Tibial nerve (tissue), 4 donors: ENCODE measurements around the gene SPATA16. TPM values are rescaled to one million over a fixed set of nuclear protein-coding genes. Genes with fewer than 3 reads are reported as not detected.

Source experiments
- DNase-seq, 2 donors: peaks; one replicate each; pipeline ENCODE4 v3.0.0-alpha.2; 2019; ENCODE audit warnings: low spot score in 2 of 2
- H3K27ac ChIP-seq, 4 donors: fragments of 200-600 bp; sonication (generic) in 3 of 4; one replicate each; pipeline ENCODE4 v1.5.1; 2017 to 2019; ENCODE audit warnings: mild to moderate bottlenecking in 1 of 4
- H3K27me3 ChIP-seq, 2 donors: fragments of 200-600 bp; sonication (generic) in 1 of 2; one replicate each; pipeline versions ENCODE4 v1.5.1 to v1.6.0; 2017 to 2019
- H3K36me3 ChIP-seq, 3 donors: fragments of 200-600 bp; sonication (generic); one replicate each; pipeline ENCODE4 v1.5.1; 2018 to 2019
- H3K4me1 ChIP-seq, 4 donors: fragments of 200-600 bp; sonication (generic) in 3 of 4; one replicate each; pipeline ENCODE4 v1.5.1; 2017 to 2019
- H3K4me3 ChIP-seq, 4 donors: fragments of 200-600 bp; sonication (generic) in 3 of 4; one replicate each; pipeline ENCODE4 v1.5.1; 2017 to 2019; ENCODE audit warnings: mild to moderate bottlenecking in 1 of 4, moderate library complexity in 1 of 4
- H3K9me3 ChIP-seq, 4 donors: fragments of 200-600 bp; sonication (generic) in 3 of 4; one replicate each; pipeline ENCODE4 v1.5.1; 2017 to 2019
- EP300 ChIP-seq, 2 donors: sonication (generic); formaldehyde crosslinking; IDR thresholded peaks; one replicate each; pipeline ENCODE4 v1.6.1; 2017; ENCODE audit warnings: antibody characterized with exemption in 2 of 2, mild to moderate bottlenecking in 1 of 2
- POLR2A ChIP-seq, 2 donors: fragments of 450-650 bp; IDR thresholded peaks; one replicate each; pipeline ENCODE4 v1.6.1; 2017; ENCODE audit warnings: antibody characterized with exemption in 2 of 2, mild to moderate bottlenecking in 2 of 2, moderate library complexity in 2 of 2
- WGBS, 2 donors: methylation state at CpG; one replicate each; pipeline ENCODE4 v1.1.5; 2018; 5-methylcytosine and 5-hydroxymethylcytosine counted together
- total RNA-seq, 4 donors: library from RNA; depleted of rRNA; stranded (reverse); fragments of >200 nt; gene quantifications; one replicate each; pipeline ENCODE4 v1.1.0, GENCODE V29; 2016
- TF ChIP-seq, protein P1 (sequence below), 5 experiments: fragments of 200-600 bp in 3 of 5; fragments of 450-650 bp in 2 of 5; sonication (generic) in 3 of 5; IDR thresholded peaks; one replicate each; pipeline ENCODE4 v1.5.1; 2016 to 2019; ENCODE audit warnings: antibody characterized with exemption in 5 of 5, mild to moderate bottlenecking in 3 of 5, moderate library complexity in 2 of 5

Gene SPATA16
- total RNA-seq, 4 donors from 2014 or later, result not detected

DNA sequence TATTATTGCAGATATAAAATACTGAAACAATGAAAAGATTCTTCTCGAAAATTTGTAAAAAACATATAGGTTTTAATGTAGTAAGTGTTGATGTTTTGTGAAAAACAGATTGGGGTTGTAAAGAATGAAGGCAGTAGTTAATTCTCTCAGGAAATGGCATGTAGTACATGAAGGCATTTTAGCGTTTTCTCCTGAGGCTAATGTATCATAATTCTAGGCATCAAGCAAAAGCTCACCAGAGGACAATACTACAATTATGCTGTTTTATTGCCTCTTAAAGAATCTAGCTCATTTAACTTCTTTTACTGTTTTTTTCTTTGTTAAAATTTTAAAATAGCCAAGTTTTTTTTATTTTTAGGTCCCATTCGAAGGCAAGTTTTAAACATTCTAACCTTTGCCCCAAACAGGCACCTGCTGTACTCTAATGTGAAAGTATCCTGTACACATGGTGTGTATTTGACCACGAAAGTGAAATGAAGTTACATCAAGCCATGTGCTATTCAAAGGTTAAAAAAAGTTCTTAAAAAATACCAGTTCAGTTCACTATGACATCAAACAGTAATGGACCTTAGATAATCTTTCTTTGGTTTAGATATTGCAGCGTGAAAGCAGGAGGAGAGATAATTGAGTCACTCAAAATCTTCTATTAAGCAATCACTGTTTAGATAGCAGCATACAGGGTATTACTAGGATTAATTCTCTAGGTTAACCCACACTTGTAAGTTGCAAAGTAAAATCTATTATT, 227.0 kb downstream of the SPATA16 start:
- Histone ChIP-seq H3K36me3 (no peaks in the 10 kb centered on the region), H3K4me3 (no peak overlapping the region), H3K4me1 (peaks cover 0 to 17% (median 4%) of the 10 kb centered on the region in 4 donors), H3K27ac (no peak overlapping the region), H3K9me3 (no peaks in the 10 kb centered on the region), H3K27me3 (no peaks in the 10 kb centered on the region)
- TF ChIP-seq EP300 (IDR thresholded peaks at IDR 0.05), result no peak
- TF ChIP-seq, protein P1, sequence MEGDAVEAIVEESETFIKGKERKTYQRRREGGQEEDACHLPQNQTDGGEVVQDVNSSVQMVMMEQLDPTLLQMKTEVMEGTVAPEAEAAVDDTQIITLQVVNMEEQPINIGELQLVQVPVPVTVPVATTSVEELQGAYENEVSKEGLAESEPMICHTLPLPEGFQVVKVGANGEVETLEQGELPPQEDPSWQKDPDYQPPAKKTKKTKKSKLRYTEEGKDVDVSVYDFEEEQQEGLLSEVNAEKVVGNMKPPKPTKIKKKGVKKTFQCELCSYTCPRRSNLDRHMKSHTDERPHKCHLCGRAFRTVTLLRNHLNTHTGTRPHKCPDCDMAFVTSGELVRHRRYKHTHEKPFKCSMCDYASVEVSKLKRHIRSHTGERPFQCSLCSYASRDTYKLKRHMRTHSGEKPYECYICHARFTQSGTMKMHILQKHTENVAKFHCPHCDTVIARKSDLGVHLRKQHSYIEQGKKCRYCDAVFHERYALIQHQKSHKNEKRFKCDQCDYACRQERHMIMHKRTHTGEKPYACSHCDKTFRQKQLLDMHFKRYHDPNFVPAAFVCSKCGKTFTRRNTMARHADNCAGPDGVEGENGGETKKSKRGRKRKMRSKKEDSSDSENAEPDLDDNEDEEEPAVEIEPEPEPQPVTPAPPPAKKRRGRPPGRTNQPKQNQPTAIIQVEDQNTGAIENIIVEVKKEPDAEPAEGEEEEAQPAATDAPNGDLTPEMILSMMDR (IDR thresholded peaks at IDR 0.05), result no peak
- no peak for TF ChIP-seq POLR2A (IDR thresholded peaks at IDR 0.05)
- WGBS, 2 donors, result 52 to 53% methylated on average over 5 of the region's 5 CpGs
- no peak for DNase-seq

DNA sequence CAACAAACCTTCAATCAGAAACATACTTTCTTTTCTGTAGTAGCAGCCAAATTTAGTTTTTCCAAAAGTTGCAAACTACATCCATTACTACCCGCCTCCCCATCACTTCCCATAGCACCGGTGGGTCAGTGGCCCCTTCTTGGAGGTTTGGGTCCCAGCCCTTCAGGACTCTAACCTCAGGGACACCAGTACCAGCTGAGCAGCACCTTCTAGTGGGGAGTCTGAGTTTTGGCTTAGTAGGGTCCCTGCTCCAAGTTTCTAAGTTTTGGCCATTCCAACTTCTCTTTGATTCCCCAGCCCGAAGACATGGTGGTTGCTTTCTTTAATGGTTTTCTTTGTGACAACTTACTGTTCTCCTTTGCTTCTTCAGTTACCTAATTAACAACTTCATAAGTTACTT, 229.9 kb downstream of the SPATA16 start:
- no peak overlapping the region for H3K27ac ChIP-seq
- WGBS, 2 donors, result 94 to 99% methylated on average over 3 of the region's 3 CpGs
- DNase-seq, result no peak
- no peaks in the 10 kb centered on the region for H3K9me3 ChIP-seq
- TF ChIP-seq EP300 (IDR thresholded peaks at IDR 0.05), result no peak
- TF ChIP-seq, protein P1 (IDR thresholded peaks at IDR 0.05), result no peak
- TF ChIP-seq POLR2A (IDR thresholded peaks at IDR 0.05), result no peak
- no peaks in the 10 kb centered on the region for H3K27me3 ChIP-seq
- no peaks in the 10 kb centered on the region for H3K36me3 ChIP-seq
- H3K4me3 ChIP-seq, result no peak overlapping the region
- peaks cover 0 to 5% (median 0%) of the 10 kb centered on the region in 4 donors for H3K4me1 ChIP-seq

DNA sequence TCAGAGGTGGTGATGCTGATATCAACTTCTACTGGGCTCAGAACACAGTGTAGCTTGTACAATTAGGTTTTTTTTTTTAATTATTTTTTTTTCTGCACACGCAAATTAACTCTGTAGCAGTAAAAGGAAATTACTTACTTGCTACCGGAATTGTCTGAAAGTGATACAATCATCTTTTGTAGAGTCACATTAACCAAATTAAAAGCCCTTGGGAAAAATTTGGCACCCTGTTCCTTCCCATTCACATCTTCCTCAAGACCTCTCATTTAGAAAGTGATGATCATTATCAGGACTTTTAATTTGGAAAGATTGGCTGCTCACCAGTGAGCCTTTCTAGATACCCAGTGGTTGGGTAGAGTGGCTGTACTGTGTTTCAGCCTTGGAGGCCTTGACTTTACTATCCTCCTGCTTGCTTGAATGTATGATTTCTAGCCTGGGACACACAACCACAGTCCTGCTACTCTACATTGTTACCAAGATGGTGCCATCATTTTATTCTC, 232.2 kb downstream of the SPATA16 start:
- H3K27ac ChIP-seq, result no peak overlapping the region
- no peak overlapping the region for H3K4me3 ChIP-seq
- H3K36me3 ChIP-seq, result no peaks in the 10 kb centered on the region
- H3K4me1 ChIP-seq, result peaks cover 0 to under 1% (median 0%) of the 10 kb centered on the region in 4 donors
- H3K27me3 ChIP-seq, result no peaks in the 10 kb centered on the region
- H3K9me3 ChIP-seq, result no peaks in the 10 kb centered on the region
- DNase-seq, result no peak
- 51 to 63% methylated on average over 2 of the region's 2 CpGs for WGBS, 2 donors
- TF ChIP-seq POLR2A (IDR thresholded peaks at IDR 0.05), result no peak
- TF ChIP-seq, protein P1 (IDR thresholded peaks at IDR 0.05), result no peak
- no peak for TF ChIP-seq EP300 (IDR thresholded peaks at IDR 0.05)

DNA sequence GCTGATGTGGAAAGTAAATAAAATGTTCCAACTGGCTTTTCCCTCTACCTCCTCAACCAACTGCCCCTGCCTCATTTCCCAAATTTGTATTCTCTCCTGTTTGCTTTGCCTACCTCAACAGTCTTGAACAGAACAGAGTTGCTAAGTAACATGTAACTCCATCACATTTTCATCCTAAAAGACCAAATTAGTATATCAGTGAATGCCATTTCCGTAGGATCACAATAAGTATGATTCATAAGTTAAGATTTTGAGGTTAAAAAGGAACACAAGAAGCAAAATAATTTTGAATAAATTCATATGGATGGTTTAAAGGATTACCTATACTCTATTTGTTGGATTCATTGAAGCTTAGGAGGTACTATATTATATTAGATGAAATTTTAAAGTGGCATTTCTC, 235.6 kb downstream of the SPATA16 start:
- no peaks in the 10 kb centered on the region for H3K4me1 ChIP-seq
- H3K27ac ChIP-seq, result no peak overlapping the region
- TF ChIP-seq, protein P1 (IDR thresholded peaks at IDR 0.05), result no peak
- TF ChIP-seq POLR2A (IDR thresholded peaks at IDR 0.05), result no peak
- no peak for TF ChIP-seq EP300 (IDR thresholded peaks at IDR 0.05)
- H3K4me3 ChIP-seq, result no peak overlapping the region
- WGBS, 2 donors, result 82 to 90% methylated on average over 1 of the region's 1 CpG
- H3K9me3 ChIP-seq, result no peaks in the 10 kb centered on the region
- H3K27me3 ChIP-seq, result no peaks in the 10 kb centered on the region
- no peaks in the 10 kb centered on the region for H3K36me3 ChIP-seq
- DNase-seq, result no peak

DNA sequence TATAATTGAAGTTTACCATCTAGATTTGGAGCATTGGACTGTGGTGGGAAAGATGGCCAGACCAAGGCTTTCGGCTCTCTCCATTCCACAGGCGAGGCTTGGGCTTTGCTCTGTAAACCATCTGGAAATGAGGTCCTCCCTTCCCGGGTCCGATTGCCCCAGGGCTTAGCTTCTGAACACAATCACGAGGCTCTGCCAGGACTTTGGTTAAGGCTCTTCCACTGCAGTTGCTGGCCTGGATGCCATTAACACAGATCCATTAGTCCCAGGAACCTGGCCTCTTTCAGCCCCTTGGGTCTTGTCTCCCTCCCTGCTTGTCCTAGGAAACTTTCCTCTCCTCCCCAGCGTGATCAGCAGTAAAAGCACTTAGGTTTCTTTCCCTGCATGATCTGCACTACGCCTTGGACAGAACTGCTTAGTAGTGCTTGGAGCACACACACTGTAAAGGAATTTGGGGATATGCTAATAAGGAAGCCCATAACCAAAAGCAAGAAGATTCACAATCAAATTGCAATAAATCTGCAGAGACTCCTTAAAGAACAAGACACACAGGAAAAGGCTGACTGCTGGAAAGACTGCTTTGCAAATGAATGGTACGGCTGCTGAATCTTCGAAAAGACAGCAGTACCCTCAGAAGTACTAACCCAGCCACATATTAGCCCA, 236.2 kb downstream of the SPATA16 start:
- no peak for DNase-seq
- H3K4me1 ChIP-seq, result no peaks in the 10 kb centered on the region
- H3K27ac ChIP-seq, result no peak overlapping the region
- H3K36me3 ChIP-seq, result no peaks in the 10 kb centered on the region
- WGBS, 2 donors, result 55 to 59% methylated on average over 9 of the region's 9 CpGs
- H3K4me3 ChIP-seq, result no peak overlapping the region
- TF ChIP-seq, protein P1 (IDR thresholded peaks at IDR 0.05), result no peak
- TF ChIP-seq POLR2A (IDR thresholded peaks at IDR 0.05) (no peak), EP300 (IDR thresholded peaks at IDR 0.05) (no peak)
- H3K9me3 ChIP-seq, result no peaks in the 10 kb centered on the region
- H3K27me3 ChIP-seq, result no peaks in the 10 kb centered on the region
